GM21737 (cell line): ENCODE results near the gene CACNG1.

Experiments
- ATAC-seq: cut with Tn5 transposase; IDR thresholded peaks from one replicate; pipeline ENCODE4 v1.9.1; 2021; ENCODE audit warnings: mild to moderate bottlenecking, moderate library complexity; ENCODE audit not compliant: unreplicated experiment

Gene CACNG1

GRCh38 chr17:67044016-67044772 is at the start of gene CACNG1:
CACNG1 (plus strand) TSS chr17:67044554; CDS start chr17:67044661, 107 bp downstream.
- no peak for ATAC-seq

GRCh38 chr17:66994930-66995535 is 49.3 kb upstream of the CACNG1 start:
- ATAC-seq = no peak

GRCh38 chr17:66995944-66996343 is 48.4 kb upstream of the CACNG1 start:
- no peak for ATAC-seq

GRCh38 chr17:66996926-66997325 is 47.4 kb upstream of the CACNG1 start:
- ATAC-seq = no peak

GRCh38 chr17:67003231-67003630 is 41.1 kb upstream of the CACNG1 start:
- no peak for ATAC-seq

- no peak for ATAC-seq
Measured at GRCh38 chr17:67004181-67004580, 40.2 kb upstream of the CACNG1 start.

- ATAC-seq = no peak
Measured at GRCh38 chr17:67007266-67007665, 37.1 kb upstream of the CACNG1 start.

GRCh38 chr17:67008101-67008500 is 36.3 kb upstream of the CACNG1 start:
- no peak for ATAC-seq

GRCh38 chr17:67011527-67012175 is 32.7 kb upstream of the CACNG1 start:
- ATAC-seq = no peak

- ATAC-seq = no peak
Measured at GRCh38 chr17:67013891-67014290, 30.5 kb upstream of the CACNG1 start.

GRCh38 chr17:67015001-67015400 is 29.4 kb upstream of the CACNG1 start:
- ATAC-seq = no peak

GRCh38 chr17:67016039-67016762 is 28.2 kb upstream of the CACNG1 start:
- no peak for ATAC-seq

GRCh38 chr17:67017910-67018309 is 26.4 kb upstream of the CACNG1 start:
- no peak for ATAC-seq

- ATAC-seq = no peak
Measured at GRCh38 chr17:67018471-67019434, 25.6 kb upstream of the CACNG1 start.

GRCh38 chr17:67019809-67020208 is 24.5 kb upstream of the CACNG1 start:
- no peak for ATAC-seq

GRCh38 chr17:67020293-67020766 is 24.0 kb upstream of the CACNG1 start:
- ATAC-seq = no peak

- ATAC-seq = no peak
Measured at GRCh38 chr17:67021196-67021595, 23.2 kb upstream of the CACNG1 start.

- ATAC-seq = no peak
Measured at GRCh38 chr17:67021743-67022450, 22.5 kb upstream of the CACNG1 start.

- no peak for ATAC-seq
Measured at GRCh38 chr17:67022451-67022810, 21.9 kb upstream of the CACNG1 start.

- ATAC-seq = no peak
Measured at GRCh38 chr17:67024736-67025135, 19.6 kb upstream of the CACNG1 start.
